HepG2 (cell line): ENCODE data around the gene CNOT6. TPM values are rescaled to one million over a fixed set of nuclear protein-coding genes. Genes with fewer than 3 reads are reported as not detected.

Source experiments
- ATAC-seq: fragments of 200-7000 bp; cut with Tn5 transposase; 3 replicates; pipeline ENCODE4 v1.9.1; 2020; ENCODE audit warnings: mild to moderate bottlenecking, moderate library complexity
- BruUV-seq: library from RNA; stranded (reverse); fragments of 400-500 nt; replicated peaks from 2 replicates; lab custom pipeline; 2021; lab: Mats Ljungman, UMichigan
- CTCF ChIA-PET: fragments of 300-600 bp; formaldehyde crosslinking; extraction: SDS; loops from one replicate; lab custom pipeline; 2021; ENCODE audit warnings: low total read pairs, inconsistent platforms, low intra/inter-chr PET ratio; lab: Yijun Ruan, JAX
- POLR2A ChIA-PET: fragments of 350-600 bp; sonication (Branson Sonifier 250); formaldehyde crosslinking; loops from one replicate; lab custom pipeline; 2020; ENCODE audit warnings: antibody characterized with exemption, inconsistent platforms; lab: Yijun Ruan, JAX
- DNase-seq: peaks from one replicate; pipeline ENCODE4 v3.0.0-alpha.2; 2015; ENCODE audit warnings: low spot score
- FAIRE-seq: peaks from 3 replicates; lab custom pipeline; 2011; peaks lifted over from hg19 to GRCh38; lab: Jason Lieb, UNC
- H2AFZ ChIP-seq: one replicate; pipeline ENCODE4 v1.6.1; 2011; ENCODE audit warnings: low read length, inconsistent platforms
- H3K27ac ChIP-seq: fragments of 300-600 bp; 3 replicates; pipeline ENCODE4 v1.8.0; 2011; ENCODE audit warnings: mixed run types, mild to moderate bottlenecking, mixed read lengths, low read length, inconsistent platforms; ENCODE audit not compliant: insufficient read depth; ENCODE audit errors: extremely low read length
- H3K27me3 ChIP-seq, 2 experiments: fragments of 200-600 bp in 1 of 2; 2 replicates in 1 of 2; 3 replicates in 1 of 2; pipeline versions ENCODE4 v1.6.0 to v1.8.0; 2011; ENCODE audit warnings: low read length in 2 of 2, mild to moderate bottlenecking in 2 of 2, moderate library complexity in 2 of 2, inconsistent platforms in 1 of 2; ENCODE audit not compliant: insufficient read depth in 2 of 2, control insufficient read depth in 1 of 2
- H3K36me3 ChIP-seq, 2 experiments: fragments of 200-600 bp in 1 of 2; replicated peaks in 1 of 2; 2 replicates in 1 of 2; 3 replicates in 1 of 2; pipeline versions ENCODE4 v1.5.1 to v1.8.0; 2011; ENCODE audit warnings: low read length in 2 of 2, inconsistent platforms in 1 of 2; ENCODE audit not compliant: insufficient read depth in 2 of 2, control insufficient read depth in 1 of 2
- H3K4me1 ChIP-seq: 2 replicates; pipeline ENCODE4 v1.5.1; 2012; ENCODE audit warnings: low read length, inconsistent platforms; ENCODE audit not compliant: insufficient read depth
- H3K4me2 ChIP-seq: 2 replicates; pipeline ENCODE4 v1.6.0; 2011; ENCODE audit warnings: low read depth, low read length, inconsistent platforms
- H3K4me3 ChIP-seq, 3 experiments: fragments of 200-600 bp in 1 of 3; sonication (generic), shearing (Covaris generic) in 1 of 3; replicated peaks in 1 of 3; 2 replicates each; pipeline ENCODE4 v1.5.1; 2011 to 2016; ENCODE audit warnings: low read length in 3 of 3, inconsistent platforms in 2 of 3, low read depth in 2 of 3, mild to moderate bottlenecking in 2 of 3, control low read depth in 1 of 3, mixed read lengths in 1 of 3; ENCODE audit not compliant: insufficient read depth in 1 of 3
- H3K79me2 ChIP-seq: one replicate; pipeline ENCODE4 v1.6.1; 2011; ENCODE audit warnings: low read length, inconsistent platforms; ENCODE audit not compliant: insufficient read depth
- H3K9ac ChIP-seq: 2 replicates; pipeline ENCODE4 v1.6.0; 2011; ENCODE audit warnings: mild to moderate bottlenecking, low read depth, low read length, inconsistent platforms; ENCODE audit not compliant: insufficient read depth
- H3K9me3 ChIP-seq: 2 replicates; pipeline ENCODE4 v1.5.1; 2012; ENCODE audit warnings: mild to moderate bottlenecking, low read length
- H4K20me1 ChIP-seq: 2 replicates; pipeline ENCODE4 v1.6.0; 2011; ENCODE audit warnings: inconsistent platforms, mild to moderate bottlenecking, low read length, moderate library complexity; ENCODE audit not compliant: insufficient read depth
- JUN ChIP-seq: sonication (generic); formaldehyde crosslinking; IDR thresholded peaks from 2 replicates; pipeline ENCODE4 v1.4.0; 2020; ENCODE audit warnings: mild to moderate bottlenecking, missing genetic modification reagents
- KDM5B ChIP-seq: sonication (generic); formaldehyde crosslinking; IDR thresholded peaks from 2 replicates; pipeline ENCODE4 v1.4.0; 2020; ENCODE audit warnings: missing genetic modification reagents, mild to moderate bottlenecking, borderline replicate concordance
- MBNL3 ChIP-seq: fragments of 250-450 bp; sonication (Bioruptor Pico); conservative IDR thresholded peaks from 2 replicates; pipeline ENCODE4 v1.8.0; 2022; ENCODE audit warnings: mild to moderate bottlenecking, inconsistent platforms
- MXD4 ChIP-seq: IDR thresholded peaks from 2 replicates; pipeline ENCODE4 v1.6.1; 2016; ENCODE audit warnings: mild to moderate bottlenecking, missing biosample characterization, missing genetic modification reagents
- RELA ChIP-seq: sonication (generic); formaldehyde crosslinking; IDR thresholded peaks from 2 replicates; pipeline ENCODE4 v1.4.0; 2020; ENCODE audit warnings: missing genetic modification reagents
- ZNF343 ChIP-seq: sonication (generic); formaldehyde crosslinking; IDR thresholded peaks from 2 replicates; pipeline ENCODE4 v1.4.0; 2020; ENCODE audit warnings: mild to moderate bottlenecking, missing genetic modification reagents
- ZNF607 ChIP-seq: sonication (generic); formaldehyde crosslinking; IDR thresholded peaks from 2 replicates; pipeline ENCODE4 v1.5.1; 2020; ENCODE audit warnings: missing genetic modification reagents, mild to moderate bottlenecking, borderline replicate concordance
- WGBS: methylation state at CpG from one replicate; pipeline ENCODE4 v1.1.6; 2017; ENCODE audit warnings: low lambda C conversion rate; 5-methylcytosine and 5-hydroxymethylcytosine counted together
- in situ Hi-C: cut with HindIII; loops from 2 replicates; pipeline ENCODE4 v1.10.0; 2017; ENCODE audit warnings: low pct_unique_long_range_greater_than_20kb; ENCODE audit not compliant: extremely low pct_ligation_motif_present
- intact Hi-C: fragments of 100-400 bp; cut with micrococcal nuclease; formaldehyde crosslinking; loops from one replicate; pipeline ENCODE4 v1.10.0; 2022; ENCODE audit not compliant: unreplicated experiment
- polyA plus RNA-seq, 8 experiments: library from polyadenylated mRNA; depleted of rRNA in 3 of 8; stranded (reverse) in 7 of 8; unstranded in 1 of 8; fragments of >200 nt; fragmentation: Illumina TruSeq in 4 of 8; extraction: Trizol in 4 of 8; gene quantifications; 2 replicates each; pipeline versions ENCODE4 v1.2.1 to v1.2.3, GENCODE V29; 2011 to 2016; ENCODE audit warnings: low read depth in 4 of 8, missing spikeins in 1 of 8, mixed read lengths in 1 of 8; ENCODE audit not compliant: insufficient read depth in 1 of 8
- total RNA-seq, 5 experiments: library from RNA; depleted of rRNA; stranded (reverse); fragments of >200 nt; fragmentation: Illumina TruSeq; extraction: Trizol; gene quantifications; 2 replicates each; pipeline ENCODE4 v1.2.3, GENCODE V29; 2016; ENCODE audit warnings: low read depth in 1 of 5
- TF ChIP-seq, protein P1 (sequence below): sonication (generic); formaldehyde crosslinking; IDR thresholded peaks from 2 replicates; pipeline ENCODE4 v1.4.0; 2020; ENCODE audit warnings: missing genetic modification reagents
- TF ChIP-seq, protein P2 (sequence below): sonication (generic); formaldehyde crosslinking; IDR thresholded peaks from 2 replicates; pipeline ENCODE4 v1.4.0; 2020; ENCODE audit warnings: missing genetic modification reagents

Gene CNOT6
- total and polyA plus RNA-seq, 2 of the 13 experiments (the other 11 are each of a cell fraction or from before 2014, with no cell fraction given): 8.8 to 9.1 TPM

DNA sequence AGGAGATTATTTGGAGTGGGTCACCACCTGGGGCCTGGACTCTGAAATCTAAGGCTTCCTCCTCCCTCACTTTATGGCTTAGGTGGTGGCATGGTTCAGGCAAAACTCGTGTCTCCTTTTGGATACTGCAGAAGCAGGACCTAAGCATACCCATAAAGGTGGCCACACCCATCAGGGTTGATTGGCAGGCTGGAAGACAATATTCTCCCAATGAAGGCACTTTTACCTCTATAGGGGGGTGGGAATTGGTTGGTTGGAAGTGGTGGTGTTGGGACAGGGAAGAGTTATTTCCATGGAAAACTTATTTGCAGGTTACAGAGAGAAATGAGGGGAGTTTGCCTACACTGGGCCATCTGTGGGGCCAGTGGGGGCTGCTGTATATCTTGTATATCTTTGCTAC, 39.7 kb downstream of the CNOT6 start:
- no peak overlapping the region for H3K9ac ChIP-seq
- CTCF ChIA-PET: no interaction called here
- in situ Hi-C loops (no loop called here), intact Hi-C loops (no loop called here)
- peaks cover 4% of the 10 kb centered on the region; the same call in 1 of the 2 replicates for H4K20me1 ChIP-seq
- H3K27ac ChIP-seq: no peak overlapping the region
- peaks cover 15% of the 10 kb centered on the region for H3K79me2 ChIP-seq
- FAIRE-seq (no peak), ATAC-seq (no peak), DNase-seq (no peak)
- no peaks in the 10 kb centered on the region for H3K27me3 ChIP-seq
- H2AFZ ChIP-seq: no peak overlapping the region
- no peaks in the 10 kb centered on the region for H3K9me3 ChIP-seq
- no TSS peak for BruUV-seq
- H3K4me1 ChIP-seq: no peaks in the 10 kb centered on the region
- H3K4me2 ChIP-seq: no peak overlapping the region
- H3K4me3 ChIP-seq: no peak overlapping the region
- 100% methylated on average over 1 of the region's 1 CpG for WGBS
- POLR2A ChIA-PET: no interaction called here
- peaks cover 4 to 38% of the 10 kb centered on the region in 2 experiments for H3K36me3 ChIP-seq
- no peak for TF ChIP-seq MBNL3
- TF ChIP-seq, protein P1, sequence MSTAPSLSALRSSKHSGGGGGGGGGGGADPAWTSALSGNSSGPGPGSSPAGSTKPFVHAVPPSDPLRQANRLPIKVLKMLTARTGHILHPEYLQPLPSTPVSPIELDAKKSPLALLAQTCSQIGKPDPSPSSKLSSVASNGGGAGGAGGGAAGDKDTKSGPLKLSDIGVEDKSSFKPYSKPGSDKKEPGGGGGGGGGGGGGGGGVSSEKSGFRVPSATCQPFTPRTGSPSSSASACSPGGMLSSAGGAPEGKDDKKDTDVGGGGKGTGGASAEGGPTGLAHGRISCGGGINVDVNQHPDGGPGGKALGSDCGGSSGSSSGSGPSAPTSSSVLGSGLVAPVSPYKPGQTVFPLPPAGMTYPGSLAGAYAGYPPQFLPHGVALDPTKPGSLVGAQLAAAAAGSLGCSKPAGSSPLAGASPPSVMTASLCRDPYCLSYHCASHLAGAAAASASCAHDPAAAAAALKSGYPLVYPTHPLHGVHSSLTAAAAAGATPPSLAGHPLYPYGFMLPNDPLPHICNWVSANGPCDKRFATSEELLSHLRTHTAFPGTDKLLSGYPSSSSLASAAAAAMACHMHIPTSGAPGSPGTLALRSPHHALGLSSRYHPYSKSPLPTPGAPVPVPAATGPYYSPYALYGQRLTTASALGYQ (CRISPR knock-in tag): no peak
- TF ChIP-seq ZNF343 (CRISPR knock-in tag): no peak
- TF ChIP-seq, protein P2, sequence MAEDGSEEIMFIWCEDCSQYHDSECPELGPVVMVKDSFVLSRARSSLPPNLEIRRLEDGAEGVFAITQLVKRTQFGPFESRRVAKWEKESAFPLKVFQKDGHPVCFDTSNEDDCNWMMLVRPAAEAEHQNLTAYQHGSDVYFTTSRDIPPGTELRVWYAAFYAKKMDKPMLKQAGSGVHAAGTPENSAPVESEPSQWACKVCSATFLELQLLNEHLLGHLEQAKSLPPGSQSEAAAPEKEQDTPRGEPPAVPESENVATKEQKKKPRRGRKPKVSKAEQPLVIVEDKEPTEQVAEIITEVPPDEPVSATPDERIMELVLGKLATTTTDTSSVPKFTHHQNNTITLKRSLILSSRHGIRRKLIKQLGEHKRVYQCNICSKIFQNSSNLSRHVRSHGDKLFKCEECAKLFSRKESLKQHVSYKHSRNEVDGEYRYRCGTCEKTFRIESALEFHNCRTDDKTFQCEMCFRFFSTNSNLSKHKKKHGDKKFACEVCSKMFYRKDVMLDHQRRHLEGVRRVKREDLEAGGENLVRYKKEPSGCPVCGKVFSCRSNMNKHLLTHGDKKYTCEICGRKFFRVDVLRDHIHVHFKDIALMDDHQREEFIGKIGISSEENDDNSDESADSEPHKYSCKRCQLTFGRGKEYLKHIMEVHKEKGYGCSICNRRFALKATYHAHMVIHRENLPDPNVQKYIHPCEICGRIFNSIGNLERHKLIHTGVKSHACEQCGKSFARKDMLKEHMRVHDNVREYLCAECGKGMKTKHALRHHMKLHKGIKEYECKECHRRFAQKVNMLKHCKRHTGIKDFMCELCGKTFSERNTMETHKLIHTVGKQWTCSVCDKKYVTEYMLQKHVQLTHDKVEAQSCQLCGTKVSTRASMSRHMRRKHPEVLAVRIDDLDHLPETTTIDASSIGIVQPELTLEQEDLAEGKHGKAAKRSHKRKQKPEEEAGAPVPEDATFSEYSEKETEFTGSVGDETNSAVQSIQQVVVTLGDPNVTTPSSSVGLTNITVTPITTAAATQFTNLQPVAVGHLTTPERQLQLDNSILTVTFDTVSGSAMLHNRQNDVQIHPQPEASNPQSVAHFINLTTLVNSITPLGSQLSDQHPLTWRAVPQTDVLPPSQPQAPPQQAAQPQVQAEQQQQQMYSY (CRISPR knock-in tag): no peak
- TF ChIP-seq JUN: no peak
- no peak for TF ChIP-seq ZNF607
- no peak for TF ChIP-seq RELA (CRISPR knock-in tag)
- no peak for TF ChIP-seq KDM5B (CRISPR knock-in tag)
- TF ChIP-seq MXD4 (CRISPR knock-in tag): no peak
